ENCODE data around the gene DRP2. TPM values are rescaled to one million over a fixed set of nuclear protein-coding genes. Genes with fewer than 3 reads are reported as not detected.
"Not testable (repeated sequence)": the region's sequence is repeated elsewhere in the genome, so short reads cannot be mapped to it uniquely, and the experiment has no call there.

Gene DRP2
- total RNA-seq, 1 donor from 2014 or later, result 0.05 TPM

DNA sequence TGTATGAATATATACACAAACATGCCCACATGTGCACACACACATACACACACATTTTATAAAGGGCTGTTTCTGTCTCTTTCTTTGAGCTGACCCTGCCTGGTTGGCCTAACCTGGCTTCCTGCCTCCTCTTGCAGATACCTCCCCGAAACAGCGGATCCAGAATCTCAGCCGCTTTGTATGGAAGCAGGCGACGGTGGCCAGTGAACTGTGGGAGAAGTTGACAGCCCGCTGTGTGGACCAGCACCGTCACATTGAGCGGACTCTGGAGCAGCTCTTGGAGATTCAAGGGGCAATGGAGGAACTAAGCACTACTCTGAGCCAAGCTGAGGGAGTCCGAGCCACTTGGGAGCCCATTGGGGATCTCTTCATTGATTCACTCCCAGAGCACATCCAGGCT, 21.9 kb downstream of the DRP2 start:
- DNase-seq (ENCODE audit: low read depth), result no peak

GRCh38 chrX:101252634-101253033, 33.0 kb downstream of the DRP2 start:
- no peak for DNase-seq (ENCODE audit: low read depth)

DNA sequence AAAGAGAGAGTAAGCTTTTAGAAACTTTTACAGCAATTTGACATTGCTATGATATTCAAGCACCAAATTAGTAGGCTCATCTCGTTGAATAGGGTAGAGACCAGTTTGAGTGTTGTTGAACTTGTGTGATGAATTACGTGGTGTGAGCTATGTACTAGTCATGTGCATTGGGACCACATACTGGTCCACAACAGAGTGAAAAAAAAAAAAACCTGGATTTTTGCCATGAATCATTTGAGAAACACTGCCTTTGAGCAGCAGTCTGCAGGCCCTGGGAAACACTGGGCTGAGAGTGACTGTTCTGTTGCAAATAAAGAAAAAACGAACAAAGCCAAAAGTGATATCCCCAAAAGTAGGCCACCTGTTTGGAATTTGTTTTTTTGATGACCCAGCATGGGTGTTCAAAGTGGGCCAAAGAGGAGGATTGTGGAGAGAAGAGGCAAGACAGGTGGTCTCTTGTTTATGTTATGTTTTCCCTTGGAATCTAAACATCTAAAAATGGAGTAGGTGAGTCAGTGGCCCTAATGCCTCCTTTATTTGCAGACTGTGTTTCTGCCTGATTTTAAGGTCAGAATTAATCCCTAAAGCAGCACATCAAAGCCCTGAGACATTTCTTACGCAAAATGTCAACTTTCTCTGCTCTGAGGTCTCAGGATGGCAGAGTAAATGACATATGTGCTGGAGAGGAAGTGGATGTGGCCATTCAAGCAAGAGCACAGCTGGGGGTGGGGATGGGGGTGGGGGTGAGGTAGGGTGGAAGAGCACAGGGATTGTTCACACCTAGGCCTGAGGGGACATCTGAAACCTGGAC, 38.1 kb downstream of the DRP2 start:
- no peak for DNase-seq (ENCODE audit: low read depth)

- no peak for DNase-seq (ENCODE audit: low read depth)
Observed at GRCh38 chrX:101258259-101258581, 38.6 kb downstream of the DRP2 start.

GRCh38 chrX:101260435-101260834, 40.8 kb downstream of the DRP2 start:
- DNase-seq (ENCODE audit: low read depth), result no peak

DNA sequence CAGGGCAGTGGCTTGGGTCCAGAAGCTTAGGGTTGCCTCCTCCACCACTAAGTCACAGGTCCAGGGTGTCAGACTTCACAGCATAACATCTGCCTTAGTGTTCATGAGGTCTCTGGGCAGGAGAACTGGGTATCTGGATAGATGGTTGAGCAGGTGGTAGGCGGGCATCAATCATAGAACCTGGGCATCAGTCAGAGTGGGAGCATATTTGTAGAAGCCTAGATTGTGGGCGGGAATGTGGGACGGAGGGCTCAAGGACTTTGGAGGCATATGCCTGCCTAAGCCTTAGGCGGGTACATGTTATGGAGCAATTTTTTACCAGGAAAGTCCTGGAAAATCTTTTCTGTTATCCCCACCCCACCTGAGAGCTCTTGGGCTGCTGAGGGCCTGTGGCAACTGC, 43.0 kb downstream of the DRP2 start:
- DNase-seq (ENCODE audit: low read depth), result no peak

DNA sequence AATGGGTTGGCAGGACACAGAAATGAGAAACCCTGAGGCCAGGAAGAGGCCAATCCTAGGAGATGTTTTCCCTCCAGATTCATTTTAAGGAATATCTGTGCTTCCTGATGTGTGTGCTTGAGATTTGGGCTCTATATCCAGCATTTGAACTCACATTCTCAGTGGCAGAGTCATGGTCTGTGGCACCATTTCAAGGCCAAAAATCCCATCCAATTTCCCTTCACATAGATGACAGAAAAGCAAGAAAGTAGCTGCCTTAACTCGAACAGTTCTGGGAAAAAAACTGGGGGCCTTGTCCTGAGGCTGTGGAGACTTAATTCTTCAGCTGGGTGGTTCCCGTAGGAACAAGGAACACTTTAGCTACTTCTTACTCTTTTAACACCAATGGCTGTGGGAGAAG, 44.2 kb downstream of the DRP2 start:
- DNase-seq (ENCODE audit: low read depth), result no peak

DNA sequence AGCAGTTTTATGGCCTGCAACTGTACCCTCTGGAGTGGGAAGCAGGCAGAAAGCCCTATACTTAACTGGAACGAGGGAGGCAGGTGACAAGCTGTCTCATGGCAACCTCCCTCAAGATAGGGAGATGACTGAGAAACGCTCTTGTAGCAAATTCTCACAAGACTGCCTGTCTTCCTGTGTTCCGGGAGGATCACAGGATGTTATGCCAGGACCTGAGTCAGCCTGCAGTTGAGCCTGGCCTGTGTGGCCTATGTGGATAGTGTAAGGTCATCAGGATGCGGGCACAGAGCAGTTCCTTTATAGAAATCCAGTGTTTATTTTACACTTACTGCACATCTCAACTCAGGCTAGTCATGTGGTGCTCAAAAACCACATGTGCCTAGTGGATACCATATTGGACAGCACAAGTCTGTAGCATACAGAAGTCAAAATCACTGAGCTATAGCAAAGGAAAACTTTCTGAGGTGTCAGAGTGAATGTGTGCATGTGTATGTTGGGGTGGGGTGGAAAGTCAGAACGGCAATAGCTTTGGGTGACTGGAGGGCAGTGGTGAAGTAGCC, 46.4 kb downstream of the DRP2 start:
- peak; percentile 39 for DNase-seq (ENCODE audit: low read depth)

- no peak for DNase-seq (ENCODE audit: low read depth)
Observed at GRCh38 chrX:101274198-101274597, 54.6 kb downstream of the DRP2 start.

GRCh38 chrX:101276238-101276637, 56.7 kb downstream of the DRP2 start:
- DNase-seq (ENCODE audit: low read depth), result no peak

GRCh38 chrX:101287402-101287801, 67.8 kb downstream of the DRP2 start:
- peak; percentile 35 for DNase-seq (ENCODE audit: low read depth)

GRCh38 chrX:101290957-101291603, 71.5 kb downstream of the DRP2 start, which contains the start of gene TAF7L:
TSS of gene TAF7L (minus strand) at chrX:101291334. CDS start at chrX:101287543, 3,791 bp downstream.
- no peak for DNase-seq (ENCODE audit: low read depth)

DNA sequence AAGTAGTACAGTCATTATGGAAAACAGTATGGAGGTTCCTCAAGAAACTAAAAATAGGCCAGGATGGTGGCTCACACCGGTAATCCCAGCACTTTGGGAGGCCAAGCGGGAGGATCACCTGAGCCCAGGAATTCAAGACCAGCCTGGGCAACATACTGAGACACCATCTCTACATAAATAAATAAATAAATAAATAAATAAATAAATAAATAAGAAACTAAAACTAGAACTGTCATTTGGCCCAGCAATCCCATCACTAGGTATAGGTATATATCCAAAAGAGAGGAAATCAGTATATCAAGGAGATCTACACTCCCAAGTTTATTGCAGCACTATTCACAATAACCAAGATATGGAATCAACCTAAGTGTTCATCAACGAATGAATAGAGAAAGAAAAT, 76.0 kb downstream of the DRP2 start:
- DNase-seq (ENCODE audit: low read depth), result not testable (repeated sequence)

GRCh38 chrX:101303790-101304189, 84.2 kb downstream of the DRP2 start:
- DNase-seq (ENCODE audit: low read depth), result no peak

Other genes starting within 250 kb of the DRP2 start
- 15.1 and 17.8 TPM in 2 replicates for gene TRMT2B, start 167.7 kb upstream of the DRP2 start, total RNA-seq
- 0.30 TPM in 1 of 2 replicates, not detected in the other for gene TMEM35A, start 140.9 kb upstream of the DRP2 start, total RNA-seq
- gene CENPI, start 121.6 kb upstream of the DRP2 start, total RNA-seq, result 1.2 and 14.6 TPM in 2 replicates
- gene TAF7L, start 71.5 kb downstream of the DRP2 start, total RNA-seq, result 0.10 TPM in 1 of 2 replicates, not detected in the other
- gene TIMM8A, start 129.0 kb downstream of the DRP2 start, total RNA-seq, result 1.2 and 10.7 TPM in 2 replicates
- gene BTK, start 166.4 kb downstream of the DRP2 start, total RNA-seq, result not detected in 2 replicates
- gene RPL36A, start 171.2 kb downstream of the DRP2 start, total RNA-seq, result 807 and 955 TPM in 2 replicates
- 44.4 and 81.1 TPM in 2 replicates for gene GLA, start 188.1 kb downstream of the DRP2 start, total RNA-seq
- gene HNRNPH2, start 188.4 kb downstream of the DRP2 start, total RNA-seq, result 99.3 and 123 TPM in 2 replicates

Measured in renal cortical epithelial cell (primary cell).